Stimulated activated CD4-positive, alpha-beta T cell treated with anti-CD3 and anti-CD28 coated beads, Interleukin-1b, Interleukin-23, amount 100 ng/mL, for 24 hours (primary cell): ENCODE data around the gene STX1A.

Source experiments
- DNase-seq, 4 experiments: peaks; one replicate each; pipeline ENCODE4 v3.0.0-alpha.2; 2020; ENCODE audit warnings: low read depth in 4 of 4, low spot score in 1 of 4

The STX1A gene

GRCh38 chr7:73652541-73652949 lies 66.9 kb downstream of the STX1A start:
- no peak for DNase-seq

DNA sequence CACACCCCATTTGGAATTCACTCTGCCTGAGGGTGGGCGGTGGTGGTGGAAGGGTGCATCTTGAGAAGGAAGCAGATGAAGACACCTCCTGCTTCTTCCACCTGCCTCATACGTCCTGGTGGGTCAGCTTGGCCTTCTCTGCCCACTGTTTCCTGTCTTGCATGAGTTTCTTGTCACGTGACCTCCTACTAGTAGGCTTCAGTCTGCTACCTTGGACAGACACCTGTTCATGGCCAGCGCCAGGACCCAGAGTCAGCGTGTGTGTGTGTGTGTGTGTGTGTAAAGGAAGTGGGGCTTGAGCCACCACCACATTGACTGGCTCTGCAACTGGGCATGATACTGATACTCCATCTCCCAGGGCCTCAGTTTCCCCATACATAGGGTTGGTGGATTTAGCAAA lies 68.9 kb downstream of the STX1A start:
- DNase-seq = no peak

- no peak for DNase-seq
Observed at GRCh38 chr7:73649576-73649975, 69.9 kb downstream of the STX1A start.
